HG02610 (cell line): Measurements from ENCODE around the gene SV2C.

Source experiments
- ATAC-seq: cut with Tn5 transposase; IDR thresholded peaks from one replicate; pipeline ENCODE4 v1.9.1; 2021; ENCODE audit warnings: mild to moderate bottlenecking, moderate library complexity; ENCODE audit not compliant: unreplicated experiment

SV2C gene

DNA sequence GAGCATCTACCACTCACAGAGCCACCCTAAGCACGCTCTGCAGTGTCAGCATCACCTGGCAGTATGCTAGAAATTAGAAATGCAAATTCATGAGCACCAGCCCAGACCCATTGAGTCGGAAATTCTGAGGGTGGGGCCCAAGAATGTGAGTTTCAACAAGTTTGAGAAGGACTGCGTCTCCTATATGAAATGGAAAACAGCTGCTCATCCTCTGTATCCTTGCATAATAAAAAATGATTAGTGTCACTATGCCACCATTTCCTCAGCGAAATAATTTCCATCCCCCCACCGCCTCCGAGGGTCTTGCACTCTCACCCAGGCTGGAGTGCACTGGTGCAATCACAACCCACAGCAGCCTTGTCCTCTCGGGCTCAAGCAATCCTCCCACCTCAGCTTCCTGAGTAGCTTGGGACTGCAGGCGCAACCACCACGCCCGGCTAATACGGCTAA is 318.6 kb downstream of the SV2C start:
- ATAC-seq: peak; percentile 21

DNA sequence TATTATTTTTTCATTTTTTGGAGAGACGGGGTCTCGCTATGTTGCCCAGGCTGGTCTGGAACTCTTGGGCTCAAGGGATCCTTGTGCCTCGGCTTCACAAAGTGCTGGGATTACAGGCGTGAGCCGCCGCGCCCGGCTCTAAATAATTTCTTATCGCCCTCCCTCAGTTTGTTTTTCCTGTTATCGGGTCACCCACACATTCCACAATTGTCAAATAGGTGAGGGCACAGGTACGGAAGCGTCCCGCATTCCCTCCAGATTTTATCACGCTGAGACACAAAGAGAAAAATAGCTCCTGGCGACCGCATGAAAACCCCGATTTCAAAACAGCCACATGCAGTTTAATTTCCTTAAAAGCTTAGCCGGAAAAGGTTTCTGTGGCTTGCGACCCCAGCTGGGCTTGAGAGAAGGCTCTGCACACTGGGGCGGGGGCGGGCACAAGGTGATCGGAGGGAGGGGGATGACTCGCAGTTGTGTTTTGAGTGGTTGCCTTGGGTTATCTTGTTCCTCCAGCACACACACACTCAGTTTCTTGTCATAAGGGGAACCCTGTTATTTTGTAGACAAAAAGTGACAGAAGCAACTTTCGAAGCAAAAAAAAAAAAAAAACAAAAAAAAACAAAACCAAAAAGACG is 319.2 kb downstream of the SV2C start:
- ATAC-seq: peak; percentile 48

DNA sequence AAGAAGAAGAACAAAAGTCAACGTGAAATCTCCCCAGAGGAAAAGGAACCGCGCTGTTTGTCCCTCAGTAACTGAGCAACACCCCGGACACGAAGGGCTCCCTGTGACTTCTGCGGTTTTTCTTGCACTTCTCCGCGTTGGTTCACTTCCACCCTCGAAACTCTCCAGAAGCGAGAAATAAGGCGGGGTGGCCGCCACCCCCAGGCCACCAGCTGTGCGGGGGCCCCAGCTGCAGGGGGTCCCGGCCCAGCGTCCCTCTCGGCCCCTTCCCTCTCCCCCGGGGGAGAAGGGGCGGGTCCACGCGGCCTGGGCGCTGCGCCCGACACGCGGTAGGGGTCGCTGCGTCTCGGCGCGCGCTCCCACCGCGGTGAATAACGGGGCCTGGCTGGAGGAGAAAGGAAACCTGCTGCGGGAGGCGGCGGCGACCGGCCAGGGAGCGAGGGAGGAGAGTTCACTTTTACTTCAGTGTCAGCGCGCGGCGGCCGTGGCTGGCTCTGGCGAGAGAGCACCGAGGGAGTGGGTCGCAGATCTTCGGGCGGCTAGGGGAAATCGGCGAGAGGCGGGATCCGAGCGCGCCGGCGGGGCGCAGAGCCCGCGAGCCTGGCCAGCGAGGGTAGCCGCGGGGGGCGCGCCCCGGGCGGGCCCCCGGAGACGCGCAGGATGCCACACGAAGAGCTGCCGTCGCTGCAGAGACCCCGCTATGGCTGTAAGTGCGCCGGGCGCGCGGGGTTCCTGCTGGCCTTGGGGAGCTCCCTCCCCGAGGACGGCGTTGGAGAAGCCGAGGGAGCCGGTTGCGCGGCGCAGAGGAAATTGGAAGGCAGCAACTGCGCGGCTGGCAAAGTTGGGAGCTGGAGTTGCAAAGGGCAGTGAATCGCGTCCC is 319.9 kb downstream of the SV2C start, which contains the start of gene IQGAP2:
Gene IQGAP2, plus strand, starts transcription at position 400 of the 880 bp plus-strand sequence. Its CDS starts 261 bp downstream, at position 661.
- ATAC-seq: peak; percentile 55
